GM04503 (cell line): Measurements from ENCODE around the gene GJB4.
"Not testable (repeated sequence)": the region's sequence is repeated elsewhere in the genome, so short reads cannot be mapped to it uniquely, and the experiment has no call there.

ENCODE experiments used
- DNase-seq: peaks from one replicate; pipeline ENCODE4 v3.0.0-alpha.2; 2012; ENCODE audit warnings: low read depth

GJB4 gene

GRCh38 chr1:34759503-34760357, at the start of gene GJB4:
TSS of gene GJB4 (plus strand) at chr1:34759740. CDS start at chr1:34761255, 1,515 bp downstream.
- DNase-seq = no peak

- no peak for DNase-seq
These were observed 48.7 kb upstream of the GJB4 start for GRCh38 chr1:34710812-34711211.

GRCh38 chr1:34711485-34711884, 48.1 kb upstream of the GJB4 start:
- no peak for DNase-seq

GRCh38 chr1:34712007-34712688, 47.4 kb upstream of the GJB4 start:
- DNase-seq = no peak

DNA sequence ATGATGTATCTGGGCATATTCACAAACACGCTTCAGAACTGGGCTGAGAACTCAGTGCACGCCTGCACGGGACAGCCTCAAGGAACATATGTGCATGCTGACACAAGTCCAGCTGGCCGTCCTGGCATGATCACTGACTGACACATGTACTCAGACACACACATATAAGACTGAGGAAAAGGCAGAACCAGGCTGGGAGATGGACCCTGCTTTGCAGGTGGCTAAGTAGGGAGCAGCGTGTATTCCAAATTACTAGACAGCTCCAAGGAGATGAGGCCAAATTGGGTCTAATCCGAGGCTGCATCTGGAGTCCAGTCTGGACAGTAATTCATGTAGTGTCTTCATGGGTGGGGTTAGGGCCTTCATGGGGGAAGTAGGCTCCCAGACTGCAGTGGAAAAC, 46.1 kb upstream of the GJB4 start:
- DNase-seq = no peak

DNA sequence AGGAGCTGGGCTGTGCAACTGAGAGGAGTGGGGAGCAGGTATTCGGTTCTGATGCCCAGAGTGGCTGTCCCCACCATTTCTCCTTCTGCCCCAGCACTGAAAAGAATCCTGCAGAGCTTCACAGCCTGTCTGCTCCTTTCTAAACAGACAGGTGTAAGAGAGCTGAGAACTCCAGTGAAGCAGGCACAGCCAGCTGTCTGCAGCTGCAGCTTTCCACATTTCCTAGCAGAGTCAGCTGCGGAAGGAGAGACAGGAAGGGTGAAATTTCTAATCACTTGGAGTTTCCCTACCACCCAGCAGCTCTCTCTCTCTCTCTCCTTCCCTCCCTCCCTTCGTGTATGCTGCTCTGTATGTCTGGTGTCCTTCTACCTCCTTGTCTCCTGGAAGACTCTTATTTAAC, 45.2 kb upstream of the GJB4 start:
- DNase-seq = no peak

DNA sequence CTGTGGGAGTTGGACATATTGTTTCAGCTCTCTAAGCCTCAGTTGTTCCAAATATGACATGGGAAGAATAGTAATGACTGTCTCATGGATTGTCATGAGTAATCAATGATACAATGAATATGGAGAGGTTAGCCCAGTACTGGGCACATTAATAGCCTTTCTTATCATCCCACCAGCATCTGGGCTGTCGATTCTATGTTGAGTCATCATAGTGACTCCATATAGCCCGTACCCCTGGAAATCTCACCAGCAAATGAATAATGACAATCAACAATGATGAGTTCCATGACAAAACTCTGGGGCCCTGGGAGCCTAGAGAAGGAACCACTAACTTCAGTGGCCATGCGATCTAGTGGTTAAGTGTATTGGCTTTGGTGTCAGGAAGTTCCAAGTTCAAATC, 44.4 kb upstream of the GJB4 start:
- DNase-seq = no peak

DNA sequence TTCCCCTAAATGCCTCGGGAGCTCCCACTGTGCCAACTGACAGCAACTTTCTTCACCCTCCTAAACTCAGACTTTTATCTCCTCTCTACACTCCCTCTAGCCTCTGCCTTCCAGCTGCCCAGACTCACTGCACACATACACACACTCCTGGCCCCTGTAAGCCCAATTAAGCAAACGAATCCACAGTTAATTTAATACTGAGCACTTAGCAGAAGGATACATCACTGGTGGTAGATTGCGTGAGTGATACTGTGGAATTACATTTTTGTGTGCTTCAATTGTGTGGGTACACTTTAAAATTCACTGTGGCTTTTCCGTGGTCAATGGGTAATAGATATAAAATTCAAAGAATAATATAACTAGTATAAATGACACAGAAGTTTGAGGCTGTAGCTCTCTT, 38.3 kb upstream of the GJB4 start:
- DNase-seq = no peak

DNA sequence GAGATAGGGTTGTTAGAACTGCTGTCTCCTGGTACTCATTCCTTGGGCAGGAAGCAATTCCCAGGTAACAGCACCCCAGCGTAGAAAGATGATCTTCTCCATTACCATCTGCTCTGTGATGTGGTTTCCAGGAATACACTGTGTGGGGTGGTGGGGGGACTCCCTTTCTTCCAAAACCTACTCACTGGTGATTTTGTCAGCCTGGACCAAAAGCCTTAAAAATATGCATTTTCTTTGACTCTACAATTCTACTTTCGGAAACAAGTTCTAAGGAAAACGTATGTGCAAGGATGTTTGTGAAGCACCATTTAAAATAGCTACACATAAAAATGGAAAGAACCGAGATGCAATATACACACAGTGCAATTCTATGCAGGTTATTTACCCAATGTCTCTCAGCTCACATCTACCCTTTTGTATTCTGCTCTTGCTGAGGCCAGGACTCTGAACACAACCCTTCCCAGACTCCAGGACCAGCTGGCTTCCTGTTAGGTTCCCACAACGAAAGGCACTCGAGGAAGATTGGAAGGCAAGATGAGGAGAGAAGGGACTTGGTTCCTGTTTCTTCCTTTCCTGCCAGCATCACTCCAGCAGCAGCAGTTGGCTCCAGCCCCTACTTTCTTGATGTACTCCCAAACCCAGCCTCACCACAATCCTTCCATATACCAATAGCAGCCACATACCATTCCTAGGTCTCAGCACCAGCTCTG, 37.7 kb upstream of the GJB4 start:
- DNase-seq = no peak

- no peak for DNase-seq
These were observed 32.7 kb upstream of the GJB4 start for GRCh38 chr1:34726861-34727260.

- no peak for DNase-seq
These were observed 29.1 kb upstream of the GJB4 start for GRCh38 chr1:34730485-34730884.

DNA sequence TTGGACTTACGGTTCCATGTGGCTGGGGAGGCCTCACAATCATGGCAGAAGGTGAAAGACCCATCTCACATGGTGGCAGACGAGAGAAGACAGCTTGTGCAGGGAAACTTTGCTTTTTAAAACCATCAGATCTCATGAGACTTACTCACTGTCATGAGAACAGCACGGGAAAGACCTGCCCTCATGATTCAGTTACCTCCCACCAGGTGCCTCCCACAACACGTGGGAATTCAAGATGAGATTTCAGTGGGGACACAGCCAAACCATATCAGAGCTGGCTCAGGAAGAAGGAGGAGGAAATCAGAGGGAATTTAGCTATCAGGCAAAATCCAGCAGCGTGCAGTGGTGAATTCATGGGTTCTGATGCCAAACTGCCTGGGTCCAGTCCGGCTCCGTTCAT, 26.7 kb upstream of the GJB4 start:
- not testable (repeated sequence) for DNase-seq

- no peak for DNase-seq
These were observed 22.8 kb upstream of the GJB4 start for GRCh38 chr1:34736692-34737091.

GRCh38 chr1:34737236-34737635, 22.3 kb upstream of the GJB4 start:
- not testable (repeated sequence) for DNase-seq

- no peak for DNase-seq
These were observed 19.9 kb upstream of the GJB4 start for GRCh38 chr1:34739613-34740012.

DNA sequence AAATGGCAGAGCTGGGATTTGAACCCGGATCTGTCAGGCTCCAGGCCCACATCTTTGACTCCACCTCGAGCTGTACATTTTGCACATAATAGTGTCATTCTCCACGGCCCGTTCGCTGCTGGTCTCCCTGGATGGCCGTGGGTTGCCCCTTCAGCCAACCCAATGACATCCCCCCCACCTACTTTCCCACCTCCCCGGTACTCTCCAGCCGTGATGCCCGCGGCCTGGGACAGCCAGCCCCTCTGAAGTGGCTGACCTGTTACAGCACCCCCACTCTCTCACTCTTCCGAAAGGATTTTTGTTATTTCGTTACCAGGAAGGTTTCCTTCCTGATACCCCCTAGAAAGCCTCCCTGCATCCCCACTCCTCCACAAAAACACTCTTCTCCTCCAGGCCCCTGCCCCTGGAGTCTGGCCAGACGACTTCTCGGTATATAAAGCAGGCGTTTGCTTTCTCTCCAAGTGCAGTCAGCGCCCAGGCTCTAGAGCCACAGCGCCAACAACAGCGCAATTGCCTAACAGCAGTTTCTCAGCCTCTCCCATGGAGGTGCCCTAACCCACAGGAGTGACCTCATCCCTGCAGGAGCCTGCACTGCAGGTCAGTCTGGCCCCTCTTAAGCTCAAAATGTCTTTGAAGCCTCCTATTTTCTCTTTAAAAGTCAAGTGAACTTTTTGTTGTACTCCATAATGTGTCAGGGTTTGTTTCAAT, 19.2 kb upstream of the GJB4 start:
- DNase-seq = no peak

DNA sequence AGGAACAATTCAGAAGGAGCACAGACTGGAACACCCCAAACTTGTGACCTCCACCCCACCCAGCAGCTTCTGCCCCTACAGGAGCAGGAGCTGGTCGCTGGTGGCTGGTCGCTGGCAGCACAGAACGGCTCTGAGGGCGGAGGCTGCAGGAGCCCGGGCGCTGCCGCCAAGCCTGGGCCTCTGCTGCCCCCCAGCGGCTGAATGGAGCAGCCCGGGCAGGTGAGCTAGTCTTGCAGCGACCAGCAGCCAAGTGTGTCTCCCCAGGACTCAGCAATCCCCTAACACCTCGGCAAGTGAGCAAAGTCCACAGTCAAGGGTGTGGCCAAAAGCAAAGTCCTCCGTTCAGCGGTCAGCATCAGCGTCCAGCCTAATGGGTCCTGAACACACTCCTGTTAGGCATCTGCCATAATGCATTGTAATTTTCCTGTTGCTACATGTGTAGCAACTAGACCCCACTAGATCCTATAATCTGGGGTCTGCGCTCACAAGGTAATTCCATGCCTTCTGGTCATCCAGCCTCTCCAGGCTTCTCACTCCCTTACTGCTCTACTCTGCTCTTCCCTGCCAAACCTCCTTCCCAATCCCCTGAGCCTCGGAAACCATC, 16.8 kb upstream of the GJB4 start:
- no peak for DNase-seq

- no peak for DNase-seq
These were observed 15.8 kb upstream of the GJB4 start for GRCh38 chr1:34743775-34744174.

GRCh38 chr1:34744851-34745250, 14.7 kb upstream of the GJB4 start:
- DNase-seq = no peak

DNA sequence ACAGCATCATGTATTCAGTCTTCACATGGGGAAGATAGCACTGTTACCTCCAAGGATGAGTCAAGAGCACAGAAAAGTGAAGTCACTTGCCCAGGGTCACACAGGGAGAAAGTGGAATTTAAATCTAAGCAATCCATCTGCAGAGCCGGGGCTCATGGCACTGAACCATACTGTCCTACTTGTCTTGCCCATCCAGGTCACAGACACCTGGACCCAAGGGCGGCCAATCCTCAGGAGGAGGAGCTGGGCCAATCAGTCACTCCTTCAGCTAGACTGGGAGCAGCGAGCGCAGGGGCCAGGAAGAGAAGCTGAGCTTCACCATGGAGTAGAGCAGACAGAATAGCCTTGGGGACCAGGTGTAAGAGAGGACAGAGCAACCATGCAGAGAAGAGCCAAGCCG, 13.9 kb upstream of the GJB4 start:
- no peak for DNase-seq

- DNase-seq = no peak
These were observed 13.4 kb upstream of the GJB4 start for GRCh38 chr1:34746101-34746500.
